ENCODE data around the gene MTCH1. TPM values are rescaled to one million over a fixed set of nuclear protein-coding genes. Genes with fewer than 3 reads are reported as not detected.

The MTCH1 gene
- total RNA-seq, 1 experiment from 2014 or later: 161 TPM

GRCh38 chr6:37006793-37007339 is 20.9 kb upstream of the MTCH1 start (continued):
- TF ChIP-seq REST (IDR thresholded peaks at IDR 0.05; ENCODE audit: low read depth) (no peak), TCF7L2 (IDR thresholded peaks at IDR 0.05; ENCODE audit: borderline replicate concordance, extremely low read depth, insufficient read depth, insufficient read length) (no peak), SIN3A (IDR thresholded peaks at IDR 0.05; ENCODE audit: low read depth) (no peak), MAX (IDR thresholded peaks at IDR 0.05) (no peak), ELF1 (IDR thresholded peaks at IDR 0.05; ENCODE audit: borderline replicate concordance, low read depth) (no peak), CBX3 (IDR thresholded peaks at IDR 0.05; ENCODE audit: low read depth) (no peak), ATF3 (IDR thresholded peaks at IDR 0.05) (no peak), SRF (IDR thresholded peaks at IDR 0.05; ENCODE audit: low read depth) (no peak)

GRCh38 chr6:37005827-37006567 is 20.0 kb upstream of the MTCH1 start:
- no peaks in the 10 kb centered on the region for H4K20me1 ChIP-seq (ENCODE audit: insufficient read depth)
- BruUV-seq (replicated peaks): no TSS peak
- no peak for DNase-seq (ENCODE audit: low read depth, low spot score)
- H3K9ac ChIP-seq (ENCODE audit: low read length): no peak overlapping the region
- RAD21 ChIA-PET (ENCODE audit: low non-redundant PET in 1 of 2, low total read pairs in 2 of 2, uncharacterized antibody in 2 of 2, unreplicated experiment in 2 of 2): no interaction called here
- no peaks in the 10 kb centered on the region for H3K27me3 ChIP-seq (ENCODE audit: insufficient read depth, low read length)
- H3K36me3 ChIP-seq (ENCODE audit: control insufficient read depth in 1 of 2, insufficient read depth in 2 of 2, low read length in 2 of 2): no peaks in the 10 kb centered on the region
- H3K27ac ChIP-seq (ENCODE audit: low read depth, low read length): no peak overlapping the region
- no peak for ATAC-seq
- H3K9me2 ChIP-seq (ENCODE audit: insufficient read depth): no peaks in the 10 kb centered on the region
- POLR2A ChIA-PET: interaction anchor here (1.2 kb wide), 1 partner anchor 20 kb away, joined by 3 read pairs; the partner anchor contains the start of gene MTCH1
- H3K4me3 ChIP-seq (replicated peaks in 1 of 2; ENCODE audit: low read depth in 1 of 2, low read length in 2 of 2): no peak overlapping the region
- no peak for TF ChIP-seq ELF1 (IDR thresholded peaks at IDR 0.05; ENCODE audit: borderline replicate concordance, low read depth)
- TF ChIP-seq EGR1 (IDR thresholded peaks at IDR 0.05; ENCODE audit: low read depth): no peak
- no peak for TF ChIP-seq JUND (IDR thresholded peaks at IDR 0.05)
- no peak for TF ChIP-seq CBX3 (IDR thresholded peaks at IDR 0.05; ENCODE audit: low read depth)
- no peak for TF ChIP-seq EZH2phosphoT487 (IDR thresholded peaks at IDR 0.05; ENCODE audit: borderline replicate concordance)
- no peak for TF ChIP-seq RAD21 (IDR thresholded peaks at IDR 0.05; ENCODE audit: low read depth)
- no peak for TF ChIP-seq CTCF (IDR thresholded peaks at IDR 0.05 in 2 of 3, conservative IDR thresholded peaks at IDR 0.05 in 1 of 3; ENCODE audit: borderline replicate concordance in 1 of 3, insufficient read depth in 1 of 3, low read depth in 2 of 3, low read length in 2 of 3)
- TF ChIP-seq ZBTB33 (IDR thresholded peaks at IDR 0.05; ENCODE audit: extremely low read depth, insufficient replicate concordance, low read length): no peak
- no peak for TF ChIP-seq SRF (IDR thresholded peaks at IDR 0.05; ENCODE audit: low read depth)
- no peak for TF ChIP-seq TCF7L2 (IDR thresholded peaks at IDR 0.05; ENCODE audit: borderline replicate concordance, extremely low read depth, insufficient read depth, insufficient read length)
- TF ChIP-seq FOSL1 (IDR thresholded peaks at IDR 0.05; ENCODE audit: low read depth): no peak
- H3K4me2 ChIP-seq (ENCODE audit: low read length): no peak overlapping the region
- CTCF ChIA-PET: interaction anchor here (1.3 kb wide), 1 partner anchor 12 kb away, joined by 7 read pairs; no protein-coding TSS in a partner anchor
- no peak overlapping the region for H2AFZ ChIP-seq (ENCODE audit: low read depth, low read length, poor library complexity, severe bottlenecking)
- H3K79me2 ChIP-seq (ENCODE audit: insufficient read depth, low read length): no peaks in the 10 kb centered on the region
- no peaks in the 10 kb centered on the region for H3K9me3 ChIP-seq (ENCODE audit: control insufficient read depth in 1 of 2, insufficient read depth in 1 of 2, low read depth in 1 of 2, low read length in 2 of 2)
- H3K4me1 ChIP-seq (ENCODE audit: control insufficient read depth in 1 of 2, insufficient read depth in 2 of 2, low read length in 2 of 2): no peaks in the 10 kb centered on the region
- intact Hi-C loops (cut with micrococcal nuclease): no loop called here

Measured in HCT116 (cell line).